Activated T-cell treated with anti-CD3 and anti-CD28 coated beads for 4 hours (primary cell): ENCODE data around the gene RIMKLA.

ENCODE experiments used
- DNase-seq: peaks from one replicate; pipeline ENCODE4 v3.0.0-alpha.2; 2020

RIMKLA gene

GRCh38 chr1:42380586-42381279 lies at the start of gene RIMKLA:
Gene RIMKLA, plus strand, starts transcription at chr1:42380792. Its CDS starts 143 bp downstream, at chr1:42380935.
- DNase-seq = no peak

- DNase-seq = no peak
Measured at GRCh38 chr1:42332877-42333276, 47.7 kb upstream of the RIMKLA start.

- no peak for DNase-seq
Measured at GRCh38 chr1:42333662-42334239, 46.8 kb upstream of the RIMKLA start.

- DNase-seq = no peak
Measured at GRCh38 chr1:42334240-42335049, 46.1 kb upstream of the RIMKLA start.

GRCh38 chr1:42335050-42335808 lies 45.4 kb upstream of the RIMKLA start, which contains the start of gene FOXJ3:
Gene FOXJ3, minus strand, starts transcription at chr1:42335235. Its CDS starts 24,142 bp downstream, at chr1:42311093.
- DNase-seq = peak; percentile 86

GRCh38 chr1:42335809-42336518 lies 44.6 kb upstream of the RIMKLA start:
- no peak for DNase-seq

GRCh38 chr1:42336978-42337377 lies 43.6 kb upstream of the RIMKLA start:
- no peak for DNase-seq

- DNase-seq = no peak
Measured at GRCh38 chr1:42340093-42340492, 40.5 kb upstream of the RIMKLA start.

GRCh38 chr1:42340901-42341300 lies 39.7 kb upstream of the RIMKLA start:
- DNase-seq = no peak

GRCh38 chr1:42343049-42343448 lies 37.5 kb upstream of the RIMKLA start:
- DNase-seq = no peak

- no peak for DNase-seq
Measured at GRCh38 chr1:42348498-42348897, 32.1 kb upstream of the RIMKLA start.

GRCh38 chr1:42350086-42350485 lies 30.5 kb upstream of the RIMKLA start:
- no peak for DNase-seq

GRCh38 chr1:42358791-42359190 lies 21.8 kb upstream of the RIMKLA start:
- no peak for DNase-seq

- no peak for DNase-seq
Measured at GRCh38 chr1:42359466-42359865, 21.1 kb upstream of the RIMKLA start.

GRCh38 chr1:42364089-42364488 lies 16.5 kb upstream of the RIMKLA start:
- no peak for DNase-seq

- DNase-seq = no peak
Measured at GRCh38 chr1:42364542-42364941, 16.1 kb upstream of the RIMKLA start.

- no peak for DNase-seq
Measured at GRCh38 chr1:42365118-42365517, 15.5 kb upstream of the RIMKLA start.

- DNase-seq = no peak
Measured at GRCh38 chr1:42368096-42368795, 12.3 kb upstream of the RIMKLA start.

- DNase-seq = no peak
Measured at GRCh38 chr1:42369471-42369870, 11.1 kb upstream of the RIMKLA start.

- DNase-seq = no peak
Measured at GRCh38 chr1:42370876-42371549, 9.6 kb upstream of the RIMKLA start.

GRCh38 chr1:42372796-42373195 lies 7.8 kb upstream of the RIMKLA start:
- DNase-seq = no peak
